ENCODE results near the gene LAMTOR2.

GRCh38 chr1:156080241-156080862, 25.8 kb downstream of the LAMTOR2 start:
- TF ChIP-seq POLR2A (IDR thresholded peaks at IDR 0.05) (no peak), CTCF (IDR thresholded peaks at IDR 0.05) (no peak)
